GM19463 (cell line): ENCODE results near the gene PIK3CB.
"Not testable (repeated sequence)": the region's sequence is repeated elsewhere in the genome, so short reads cannot be mapped to it uniquely, and the experiment has no call there.

ENCODE experiments used
- ATAC-seq: cut with Tn5 transposase; IDR thresholded peaks from one replicate; pipeline ENCODE4 v1.9.1; 2021; ENCODE audit warnings: mild to moderate bottlenecking, moderate library complexity; ENCODE audit not compliant: unreplicated experiment

PIK3CB gene

DNA sequence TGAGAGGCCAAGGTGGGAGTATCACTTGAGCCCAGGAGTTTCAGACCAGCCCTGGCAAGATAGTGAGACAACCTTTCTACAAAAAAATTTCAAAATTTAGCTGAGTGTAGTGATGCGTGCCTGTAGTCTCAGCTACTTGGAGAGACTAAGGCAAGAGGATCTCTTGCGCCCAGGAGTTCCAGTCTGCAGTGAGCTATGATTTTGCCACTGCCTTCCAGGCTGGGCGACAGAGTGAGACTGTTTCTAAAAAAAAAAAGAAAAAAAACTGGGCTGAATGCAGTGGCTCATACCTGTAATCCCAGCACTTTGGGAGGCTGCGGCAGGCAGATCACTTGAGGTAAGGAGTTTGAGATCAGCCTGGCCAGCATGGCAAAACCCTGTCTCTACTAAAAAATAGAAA, 14.0 kb upstream of the PIK3CB start:
- no peak for ATAC-seq

DNA sequence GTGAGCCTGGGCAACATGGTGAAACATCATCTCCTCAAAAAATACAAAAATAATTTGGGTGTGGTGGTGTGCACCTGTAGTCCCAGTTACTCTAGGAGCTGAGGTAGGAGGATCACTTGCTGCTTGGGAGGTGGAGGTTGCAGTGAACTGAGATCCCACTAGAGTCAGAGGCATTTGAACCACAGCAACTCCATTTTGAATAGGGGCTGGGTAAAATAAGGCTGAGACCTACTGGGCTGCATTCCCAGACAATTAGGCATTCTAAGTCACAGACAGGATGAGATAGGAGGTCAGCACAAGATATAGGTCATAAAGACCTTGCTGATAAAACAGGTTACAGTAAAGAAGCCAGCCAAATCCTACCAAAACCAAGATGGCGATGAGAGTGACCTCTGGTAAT, 12.1 kb upstream of the PIK3CB start:
- not testable (repeated sequence) for ATAC-seq

DNA sequence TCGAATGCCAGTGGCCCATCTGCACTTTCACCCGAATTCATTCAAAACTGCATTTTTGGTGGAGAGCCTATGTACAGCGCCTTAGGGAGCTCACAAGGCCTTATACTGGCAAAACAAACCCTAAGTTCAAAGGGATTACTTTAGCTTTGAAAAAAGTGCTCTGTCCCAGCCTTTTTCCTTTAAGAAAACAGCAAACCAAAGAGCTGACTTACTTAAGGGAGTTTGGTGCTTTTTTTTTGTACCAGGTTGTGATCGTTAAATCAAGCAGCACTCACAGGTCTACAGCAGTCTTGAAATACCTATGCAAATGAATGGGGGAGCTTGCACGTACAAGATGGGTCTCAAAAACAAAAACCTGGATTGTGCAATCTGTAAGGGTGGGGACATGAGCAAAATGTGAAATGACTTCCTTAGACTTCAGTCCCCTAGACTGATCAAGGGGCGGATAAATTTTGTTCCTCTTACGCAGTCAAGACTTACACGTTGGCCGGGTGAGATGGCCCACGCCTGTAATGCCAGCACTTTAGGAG, 11.6 kb upstream of the PIK3CB start:
- no peak for ATAC-seq

DNA sequence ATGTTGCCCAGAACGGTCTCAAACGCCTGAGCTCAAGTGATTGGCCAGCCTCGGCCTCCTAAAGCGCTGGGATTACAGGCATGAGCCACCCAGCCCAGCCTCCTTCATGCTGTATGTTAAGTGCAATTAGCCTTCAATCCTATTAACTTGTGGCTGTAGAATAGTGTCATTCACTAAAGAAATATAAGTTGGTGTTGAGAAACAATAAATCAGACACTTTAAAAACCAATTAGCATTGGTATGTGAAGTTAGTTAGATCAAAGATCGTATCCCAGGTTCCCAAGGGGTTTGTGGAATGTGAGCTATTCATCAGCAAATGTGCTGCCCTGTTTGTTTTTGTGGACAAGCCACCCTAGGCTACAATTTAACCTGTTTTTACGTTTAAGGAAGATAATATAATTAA, 11.0 kb upstream of the PIK3CB start:
- no peak for ATAC-seq

DNA sequence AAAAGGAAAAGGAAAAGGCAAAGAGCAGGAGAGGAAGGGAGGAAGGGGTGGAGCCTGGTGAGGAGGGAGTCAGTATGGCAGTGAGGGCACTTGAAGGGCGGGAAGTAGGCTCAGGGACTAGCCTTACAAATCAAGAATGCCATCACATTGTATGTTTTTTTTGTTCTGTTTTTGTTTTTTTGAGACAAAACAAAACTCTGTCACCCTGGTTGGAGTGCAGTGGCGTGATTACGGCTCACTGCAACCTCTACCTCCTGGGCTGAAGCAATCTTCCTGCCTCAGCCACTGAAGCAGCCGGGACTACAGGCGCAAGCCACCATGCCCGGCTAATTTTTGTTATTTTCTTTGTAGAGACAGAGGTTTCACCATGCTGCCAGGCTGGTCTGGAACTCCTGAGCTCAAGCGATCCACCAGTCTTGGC, 10.5 kb upstream of the PIK3CB start:
- no peak for ATAC-seq

DNA sequence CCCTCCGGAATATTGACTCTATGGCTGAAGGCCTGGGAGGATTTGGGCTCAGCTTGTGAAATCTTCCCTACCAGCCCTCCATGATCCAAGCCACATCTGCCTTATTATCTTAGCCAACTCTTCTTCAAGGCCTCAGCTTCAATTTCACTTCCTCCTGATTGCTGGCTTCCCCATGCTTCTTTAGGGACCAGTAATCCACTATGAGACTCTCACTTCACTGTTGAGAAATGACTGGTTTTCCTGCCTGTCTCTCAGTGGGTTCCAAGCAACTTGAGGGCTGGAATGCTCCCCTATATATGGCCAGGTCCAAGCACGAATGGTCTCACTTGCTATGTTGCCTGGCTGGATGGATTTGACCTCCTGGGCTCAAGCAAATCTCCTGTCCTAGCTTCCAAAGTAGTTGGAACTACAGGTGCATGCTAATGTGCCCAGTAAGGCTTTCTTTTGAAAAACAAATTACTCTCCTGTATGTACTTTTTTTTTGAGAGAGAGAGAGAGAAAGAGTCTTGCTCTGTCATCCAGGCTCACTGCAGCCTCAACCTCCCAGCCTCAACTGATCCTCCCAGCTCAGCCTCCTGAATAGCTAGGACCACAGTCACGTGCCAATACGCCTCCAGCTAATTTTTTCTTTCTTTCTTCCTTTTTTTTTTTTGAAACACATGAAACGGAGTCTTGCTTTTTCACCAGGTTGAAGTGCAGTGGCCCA, 7.9 kb upstream of the PIK3CB start:
- ATAC-seq = peak; percentile 75

DNA sequence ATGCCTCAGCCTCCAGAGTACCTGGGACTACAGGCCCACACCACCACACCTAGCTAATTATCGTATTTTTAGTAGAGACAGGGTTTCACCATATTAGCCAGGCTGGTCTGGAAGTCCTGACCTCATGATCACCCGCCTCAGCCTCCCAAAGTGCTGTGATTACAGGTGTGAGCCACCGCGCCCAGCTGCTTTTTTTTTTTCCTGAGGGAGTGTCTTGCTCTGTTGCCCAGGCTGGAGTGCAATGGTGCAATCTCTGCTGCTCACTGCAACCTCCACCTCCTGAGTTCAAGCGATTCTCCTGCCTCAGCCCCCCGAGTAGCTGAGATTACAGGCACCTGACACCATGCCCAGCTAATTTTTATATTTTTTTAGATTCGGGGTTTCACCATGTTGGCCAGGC, 3.7 kb upstream of the PIK3CB start:
- not testable (repeated sequence) for ATAC-seq

DNA sequence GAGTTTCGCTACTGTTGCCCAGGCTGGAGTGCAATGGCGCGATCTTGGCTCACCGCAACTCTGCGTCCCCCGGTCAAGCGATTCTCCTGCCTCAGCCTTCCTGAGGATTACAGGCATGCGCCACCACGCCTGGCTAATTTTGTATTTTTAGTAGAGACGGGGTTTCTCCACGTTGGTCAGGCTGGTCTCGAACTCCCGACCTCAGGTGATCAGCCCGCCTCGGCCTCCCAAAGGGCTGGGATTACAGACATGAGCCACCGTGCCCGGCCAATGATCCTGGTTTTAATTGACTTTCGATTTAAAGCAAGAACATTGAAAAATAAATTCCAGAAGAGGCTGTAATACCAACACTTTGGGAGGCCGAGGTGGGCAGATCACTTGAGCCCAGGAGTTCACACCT, 1.1 kb upstream of the PIK3CB start:
- not testable (repeated sequence) for ATAC-seq

DNA sequence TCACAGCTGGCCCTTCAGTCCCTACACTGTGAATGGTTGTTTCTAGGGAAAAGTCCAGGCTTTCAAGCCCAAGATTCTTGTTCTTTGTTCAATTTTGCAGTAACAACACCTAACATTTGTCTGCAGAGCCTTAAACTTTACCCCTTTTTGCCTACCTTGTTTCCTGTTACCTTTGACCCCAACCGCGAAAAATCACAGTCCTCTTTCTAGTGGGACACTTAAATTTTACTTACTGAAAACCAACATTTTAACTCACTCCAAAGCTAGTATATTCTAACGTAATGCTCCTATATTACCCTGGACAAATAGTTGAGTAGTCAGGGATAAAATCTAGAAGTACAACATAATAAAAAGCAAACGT, 649 bp upstream of the PIK3CB start:
- ATAC-seq = no peak

DNA sequence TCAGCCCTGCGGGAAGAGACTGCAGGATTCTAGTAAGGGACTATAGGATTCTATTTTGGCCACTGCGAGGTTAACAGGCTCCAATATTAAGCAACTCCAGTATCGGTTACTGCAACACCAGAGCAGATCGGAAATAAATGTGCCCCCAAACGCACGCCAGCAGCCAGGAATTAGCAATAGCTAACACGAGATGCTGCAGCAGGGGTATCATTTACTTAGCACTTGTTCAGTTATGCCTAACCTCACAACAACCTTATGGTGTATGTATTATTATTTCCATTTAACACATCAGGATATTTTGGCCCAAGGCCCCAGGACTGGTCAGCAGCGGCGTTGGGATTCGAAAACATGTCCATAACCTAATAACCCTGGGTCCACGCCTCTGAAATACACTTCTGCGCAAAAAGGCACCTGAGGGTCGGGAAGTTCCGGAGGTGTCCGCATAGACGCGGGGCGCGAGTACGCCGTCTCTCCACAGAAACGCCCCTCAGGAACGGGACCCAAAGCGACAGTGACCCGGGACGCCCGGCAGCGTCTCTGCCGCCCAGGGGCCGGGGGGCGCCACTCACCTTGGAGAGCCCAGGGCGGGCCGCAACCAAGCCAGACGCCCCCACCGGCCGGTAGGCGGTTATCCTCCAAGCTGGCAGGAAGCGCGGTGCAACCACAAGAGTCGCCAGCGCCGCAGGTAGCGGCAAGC, 681 bp downstream of the PIK3CB start:
- ATAC-seq = peak; percentile 45

DNA sequence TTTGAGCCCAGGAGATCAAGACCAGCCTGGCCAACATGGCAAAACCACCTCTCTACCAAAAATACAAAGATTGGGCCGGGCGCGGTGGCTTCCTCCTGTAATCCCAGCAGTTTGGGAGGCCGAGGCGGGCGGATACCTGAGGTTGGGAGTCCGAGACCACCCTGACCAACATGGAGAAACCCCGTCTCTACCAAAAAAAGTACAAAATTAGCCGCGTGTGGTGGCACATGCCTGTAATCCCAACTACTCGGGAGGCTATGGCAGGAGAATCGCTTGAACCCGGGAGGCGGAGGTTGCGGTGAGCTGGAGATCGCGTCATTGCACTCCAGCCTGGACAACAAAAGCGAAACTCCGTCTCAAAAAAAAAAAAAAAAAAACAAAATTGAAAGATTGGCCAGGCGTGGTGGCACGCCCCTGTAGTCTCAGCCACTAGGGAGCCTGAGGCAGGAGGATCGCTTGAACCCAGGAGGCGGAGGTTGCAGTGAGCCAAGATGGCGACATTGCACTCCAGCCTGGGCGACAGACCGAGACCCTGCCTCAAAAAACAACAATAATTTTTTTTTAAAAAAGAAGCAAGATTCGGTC, 2.2 kb downstream of the PIK3CB start:
- not testable (repeated sequence) for ATAC-seq

DNA sequence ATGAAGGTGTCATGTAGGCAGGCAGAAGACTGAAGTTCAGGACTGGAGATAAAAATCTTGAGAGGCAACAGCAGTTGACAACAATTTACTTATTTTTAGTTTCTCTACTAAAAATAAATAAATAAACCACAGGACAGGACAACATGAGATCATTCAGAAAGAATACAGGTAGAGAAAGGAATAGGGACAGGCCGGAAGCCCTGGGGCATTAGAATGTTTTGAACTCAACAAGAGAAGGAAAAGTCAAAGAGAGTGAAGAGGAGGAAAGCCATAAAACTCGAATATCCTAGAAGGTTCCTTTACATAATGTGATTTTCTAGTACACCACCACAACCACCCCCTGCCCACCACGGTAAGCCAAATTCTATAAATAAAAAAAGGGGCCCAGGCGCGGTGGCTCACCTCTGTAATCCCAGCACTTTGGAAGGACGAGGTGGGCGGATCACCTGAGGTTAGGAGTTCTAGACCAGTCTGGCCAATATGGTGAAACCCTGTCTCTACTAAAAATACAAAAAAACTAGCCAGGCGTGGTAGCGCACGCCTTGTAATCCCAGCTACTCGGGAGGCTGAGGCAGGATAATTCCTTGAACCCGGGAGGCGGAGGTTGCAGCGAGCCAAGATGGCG, 4.7 kb downstream of the PIK3CB start:
- ATAC-seq = no peak

DNA sequence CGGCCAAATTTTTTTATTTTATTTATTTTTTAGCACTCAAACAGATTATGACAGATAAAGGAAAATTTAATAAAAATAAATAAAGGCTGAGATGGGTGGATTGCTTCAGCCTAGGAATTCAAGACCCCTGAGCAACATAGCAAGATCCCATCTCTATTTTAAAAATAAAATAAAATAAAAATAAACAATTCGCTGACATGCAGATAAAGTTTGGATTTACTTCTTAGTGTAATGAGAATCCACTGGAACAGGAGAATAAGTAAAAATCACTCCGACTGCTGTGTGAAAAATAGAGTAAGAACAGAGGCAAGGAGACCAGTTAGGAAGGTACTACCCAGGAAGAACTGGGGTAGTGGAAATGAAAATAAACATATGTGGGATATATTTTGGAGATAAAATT, 5.6 kb downstream of the PIK3CB start:
- ATAC-seq = no peak

DNA sequence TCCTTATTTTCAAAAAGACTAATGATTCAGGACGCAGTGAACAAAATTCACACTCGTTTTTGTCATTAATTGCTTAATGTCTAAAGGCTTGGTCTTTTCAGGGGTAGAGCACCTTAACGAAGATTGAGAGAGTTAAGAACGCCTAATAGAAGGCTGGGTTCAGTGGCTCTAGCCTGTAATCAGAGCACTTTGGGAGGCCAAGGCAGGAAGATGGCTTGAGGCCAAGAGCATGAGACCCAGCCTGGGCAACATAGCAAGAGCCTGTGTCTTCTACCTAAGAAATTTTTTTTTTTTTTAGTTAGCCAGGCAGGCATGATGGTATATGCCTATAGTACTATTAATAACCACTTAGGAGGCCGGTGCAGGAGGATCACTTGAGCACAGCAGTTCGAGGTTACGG, 7.5 kb downstream of the PIK3CB start:
- ATAC-seq = no peak

DNA sequence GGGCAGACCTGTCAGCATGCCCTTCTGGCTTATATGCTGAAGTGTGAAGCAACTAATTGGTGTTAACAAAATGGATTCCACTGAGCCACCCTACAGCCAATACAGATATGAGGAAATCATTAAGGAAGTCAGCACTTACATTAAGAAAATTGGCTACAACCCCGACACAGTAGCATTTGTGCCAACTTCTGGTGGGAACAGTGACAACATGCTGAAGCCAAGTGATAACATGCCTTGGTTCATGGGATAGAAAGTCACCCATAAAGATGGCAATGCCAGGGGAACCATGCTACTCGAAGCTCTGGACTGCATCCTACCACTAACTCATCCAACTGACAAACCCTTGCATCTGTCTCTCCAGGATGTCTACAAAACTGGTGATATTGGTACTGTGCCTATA, 9.4 kb downstream of the PIK3CB start:
- no peak for ATAC-seq

DNA sequence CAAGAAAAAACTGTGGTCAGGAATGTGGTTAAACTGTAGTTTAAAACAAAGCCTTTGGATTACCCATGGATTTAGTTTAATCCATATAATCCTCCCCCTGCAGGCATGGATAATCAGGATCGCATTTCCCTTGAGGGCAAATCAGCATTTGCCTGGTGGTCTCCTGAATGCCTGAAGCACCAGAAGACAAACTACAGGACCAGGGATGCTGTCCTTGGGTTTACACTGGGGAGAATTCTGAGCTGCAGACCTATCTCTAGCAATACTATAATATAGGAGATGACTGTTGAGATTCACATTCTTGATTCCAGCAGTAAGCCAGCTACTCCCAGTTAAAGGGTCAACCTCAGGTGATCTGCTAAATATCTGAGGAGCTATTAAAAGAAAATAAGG, 10.6 kb downstream of the PIK3CB start:
- no peak for ATAC-seq

DNA sequence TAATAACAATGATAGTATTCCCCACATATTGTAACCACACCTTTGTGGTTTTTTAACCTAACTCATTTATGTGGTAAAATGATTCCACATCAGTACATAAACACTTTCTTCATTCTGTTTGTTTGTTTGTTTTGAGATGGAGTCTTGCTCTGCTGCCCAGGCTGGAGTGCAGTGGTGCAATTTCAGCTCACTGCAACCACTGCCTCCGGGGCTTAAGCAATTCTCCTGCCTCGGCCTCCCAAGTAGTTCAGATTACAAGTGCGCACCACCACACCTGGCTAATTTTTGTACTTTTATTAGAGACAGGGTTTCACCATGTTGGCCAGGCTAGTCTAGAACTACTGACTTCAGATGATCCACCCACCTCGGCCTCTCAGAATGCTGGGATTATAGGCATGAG, 14.3 kb downstream of the PIK3CB start:
- ATAC-seq = not testable (repeated sequence)

DNA sequence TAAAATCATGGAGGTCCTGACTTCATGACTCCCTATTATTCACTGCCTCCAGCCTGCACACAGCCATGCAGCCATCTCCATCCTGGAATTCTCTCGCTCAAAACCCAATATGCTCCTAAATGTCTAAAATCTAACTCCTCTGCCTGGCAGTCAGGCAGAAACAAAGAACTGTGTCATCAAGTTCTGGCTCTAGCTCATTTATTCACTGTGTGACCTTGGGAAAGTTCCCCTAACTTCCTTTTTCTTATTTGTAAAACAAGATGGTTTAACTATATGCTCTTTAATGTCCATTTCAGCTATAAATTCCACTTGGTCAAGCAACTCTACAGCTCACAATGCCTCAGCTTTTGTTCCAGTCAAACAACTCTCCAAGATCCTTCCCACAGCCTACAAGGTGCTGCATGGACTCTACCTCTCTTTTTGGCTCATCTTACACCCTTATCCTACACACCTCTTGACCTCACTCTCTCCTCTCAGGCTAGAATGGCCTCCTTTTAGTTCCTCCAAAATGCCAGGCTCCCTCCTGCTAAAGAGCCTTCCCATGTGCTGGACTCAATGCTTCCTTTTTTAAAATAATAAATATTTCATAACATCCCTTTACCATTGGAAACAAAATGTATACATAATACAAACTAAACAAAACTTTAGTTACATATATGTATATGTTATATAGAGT, 16.4 kb downstream of the PIK3CB start:
- ATAC-seq = no peak

DNA sequence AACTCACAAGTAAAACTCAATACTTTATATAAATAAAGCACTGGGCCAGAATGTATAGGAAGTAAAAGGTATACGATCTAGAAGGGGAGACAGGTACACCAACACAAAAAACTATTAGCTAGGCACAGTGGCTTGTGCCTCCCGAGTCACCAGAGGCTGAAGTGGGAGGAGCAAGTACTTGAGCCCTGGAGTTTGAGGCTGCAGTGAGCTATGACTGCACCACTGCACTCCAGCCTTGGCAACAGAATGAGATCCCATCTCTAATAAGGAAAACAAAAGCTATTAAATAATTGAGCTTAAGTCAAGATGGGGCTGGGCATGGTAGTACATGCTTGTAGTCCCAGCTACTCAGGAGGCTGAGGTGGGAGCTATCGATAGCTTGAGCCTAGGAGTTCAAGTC, 17.0 kb downstream of the PIK3CB start:
- no peak for ATAC-seq

DNA sequence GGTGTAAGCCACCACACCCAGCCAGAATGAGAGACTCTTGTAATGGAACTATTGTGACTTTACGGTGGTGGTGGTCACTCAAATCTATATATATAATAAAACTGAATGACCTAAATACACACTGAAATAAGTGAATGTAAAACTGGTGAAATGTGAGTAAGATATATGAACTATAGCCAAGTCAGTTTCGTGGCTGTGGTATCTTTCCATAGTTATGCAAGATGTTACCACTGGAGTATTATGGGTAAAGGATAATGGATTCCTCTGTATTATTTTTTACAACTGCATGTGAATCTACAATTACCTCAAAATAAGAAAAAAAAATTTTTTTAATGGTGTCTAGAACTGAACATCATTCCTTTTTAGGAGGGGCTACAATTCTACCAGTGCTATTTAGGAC, 21.9 kb downstream of the PIK3CB start:
- ATAC-seq = no peak
